Measurements from ENCODE around the gene POTEE.
"Not testable (repeated sequence)": the region's sequence is repeated elsewhere in the genome, so short reads cannot be mapped to it uniquely, and the experiment has no call there.

The POTEE gene

GRCh38 chr2:131210434-131211211 is 1.3 kb downstream of the POTEE start:
- not testable (repeated sequence) for DNase-seq (ENCODE audit: low read depth, low spot score); H3K27me3 ChIP-seq (ENCODE audit: control insufficient read depth, insufficient read depth, low read length); H3K4me3 ChIP-seq (ENCODE audit: low read length); H3K9me3 ChIP-seq (ENCODE audit: control insufficient read depth, insufficient read depth, low read length); H3K27ac ChIP-seq (ENCODE audit: low read length); H3K4me1 ChIP-seq (ENCODE audit: control insufficient read depth, insufficient read depth, low read length); H3K36me3 ChIP-seq (ENCODE audit: control insufficient read depth, insufficient read depth, low read length)
- WGBS (ENCODE audit: insufficient coverage, insufficient read length): no CpG with 5 or more reads among the region's 22 CpGs

GRCh38 chr2:131217238-131217986 is 8.1 kb downstream of the POTEE start:
- not testable (repeated sequence) for DNase-seq (ENCODE audit: low read depth, low spot score); H3K4me3 ChIP-seq (ENCODE audit: low read length); H3K27ac ChIP-seq (ENCODE audit: low read length); H3K36me3 ChIP-seq (ENCODE audit: control insufficient read depth, insufficient read depth, low read length); H3K9me3 ChIP-seq (ENCODE audit: control insufficient read depth, insufficient read depth, low read length); H3K4me1 ChIP-seq (ENCODE audit: control insufficient read depth, insufficient read depth, low read length); H3K27me3 ChIP-seq (ENCODE audit: control insufficient read depth, insufficient read depth, low read length)
- no CpG with 5 or more reads among the region's 60 CpGs for WGBS (ENCODE audit: insufficient coverage, insufficient read length)

DNA sequence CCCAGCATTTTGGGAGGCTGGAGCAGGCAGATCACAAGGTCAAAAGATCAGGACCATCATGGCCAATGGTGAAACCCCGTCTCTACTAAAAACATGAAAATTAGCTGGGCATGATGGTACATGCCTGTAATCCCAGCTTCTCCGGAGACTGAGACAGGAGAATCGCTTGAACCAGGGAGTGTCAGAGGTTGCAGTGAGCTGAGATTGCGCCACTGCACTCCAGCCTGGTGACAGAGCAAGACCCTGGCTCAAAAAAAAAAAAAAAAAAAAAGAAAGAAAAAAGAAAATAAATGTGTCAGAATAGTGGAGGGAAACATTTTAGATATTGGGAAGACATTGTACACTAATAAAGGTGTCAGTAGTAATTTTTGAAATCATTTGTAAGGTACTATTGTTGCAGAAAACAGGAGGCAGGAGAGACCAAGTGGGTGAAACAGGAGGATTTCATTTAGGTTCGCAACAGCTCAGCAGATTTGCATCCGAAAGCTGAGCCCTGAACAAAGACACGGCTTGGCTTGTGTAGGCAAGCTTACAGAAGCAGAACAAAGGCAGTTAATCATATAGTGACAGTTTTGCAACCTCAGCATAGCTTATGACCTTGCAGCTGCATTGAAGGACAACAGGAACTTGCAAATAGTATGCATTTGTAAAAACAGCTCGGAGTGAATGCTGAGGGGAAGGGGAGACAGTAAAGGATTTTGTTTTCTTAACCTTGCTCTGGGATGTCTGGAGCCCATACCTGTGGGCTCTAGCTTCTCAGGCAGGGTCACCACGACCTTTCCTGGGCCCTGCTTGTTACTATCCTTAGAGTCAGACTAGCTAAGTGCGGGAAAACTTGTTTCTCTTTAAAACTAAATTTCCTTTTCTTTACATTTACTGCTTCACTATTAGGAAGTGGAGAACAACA is 26.5 kb downstream of the POTEE start:
- not testable (repeated sequence) for H3K27ac ChIP-seq (ENCODE audit: low read length); H3K4me1 ChIP-seq (ENCODE audit: control insufficient read depth, insufficient read depth, low read length); H3K36me3 ChIP-seq (ENCODE audit: control insufficient read depth, insufficient read depth, low read length); H3K27me3 ChIP-seq (ENCODE audit: control insufficient read depth, insufficient read depth, low read length); H3K4me3 ChIP-seq (ENCODE audit: low read length); H3K9me3 ChIP-seq (ENCODE audit: control insufficient read depth, insufficient read depth, low read length)
- WGBS (ENCODE audit: insufficient coverage, insufficient read length): no CpG with 5 or more reads among the region's 10 CpGs
- DNase-seq (ENCODE audit: low read depth, low spot score): peak; percentile 4
